Peyer's patch (tissue), 4 donors: ENCODE data around the gene DAAM2. TPM values are rescaled to one million over a fixed set of nuclear protein-coding genes. Genes with fewer than 3 reads are reported as not detected.

Source experiments
- DNase-seq, 3 donors: peaks; one replicate each; pipeline ENCODE4 v3.0.0-alpha.2; 2017 to 2019
- H3K27ac ChIP-seq, 4 donors: fragments of 200-600 bp; sonication (generic); one replicate each; pipeline ENCODE4 v1.5.1; 2016 to 2019
- H3K27me3 ChIP-seq, 2 donors: fragments of 200-600 bp; sonication (generic); one replicate each; pipeline ENCODE4 v1.5.1; 2019
- H3K36me3 ChIP-seq, 3 donors: fragments of 200-600 bp; sonication (generic); one replicate each; pipeline ENCODE4 v1.5.1; 2016 to 2019
- H3K4me1 ChIP-seq, 4 donors: fragments of 200-600 bp; sonication (generic); one replicate each; pipeline ENCODE4 v1.5.1; 2016 to 2019
- H3K4me3 ChIP-seq, 4 donors: fragments of 200-600 bp; sonication (generic); 1 replicate in 3 of 4; 2 replicates in 1 of 4; pipeline ENCODE4 v1.5.1; 2016 to 2019; ENCODE audit warnings: mild to moderate bottlenecking in 1 of 4
- H3K9me3 ChIP-seq, 4 donors: fragments of 200-600 bp; sonication (generic); one replicate each; pipeline ENCODE4 v1.5.1; 2016 to 2019; ENCODE audit warnings: mild to moderate bottlenecking in 1 of 4
- POLR2A ChIP-seq, 2 donors: fragments of 450-650 bp; IDR thresholded peaks; one replicate each; pipeline ENCODE4 v1.5.1; 2017; ENCODE audit warnings: antibody characterized with exemption in 2 of 2, mild to moderate bottlenecking in 2 of 2, moderate library complexity in 2 of 2
- total RNA-seq, 4 donors: library from RNA; depleted of rRNA; stranded (reverse); fragments of >200 nt; gene quantifications; one replicate each; pipeline ENCODE4 v1.1.0, GENCODE V29; 2016
- TF ChIP-seq, protein P1 (sequence below), 6 experiments: fragments of 450-650 bp in 4 of 6; fragments of 200-600 bp in 2 of 6; sonication (generic) in 1 of 6; IDR thresholded peaks; one replicate each; pipeline ENCODE4 v1.5.1; 2017 to 2019; ENCODE audit warnings: antibody characterized with exemption in 6 of 6, mild to moderate bottlenecking in 3 of 6, moderate library complexity in 1 of 6

The DAAM2 gene
- total RNA-seq, 4 donors from 2014 or later = 8.8 to 178 (median 22.5) TPM

- no peak for DNase-seq
These were observed 117.5 kb downstream of the DAAM2 start for GRCh38 chr6:39909701-39910100.

GRCh38 chr6:39910164-39910563 lies 118.0 kb downstream of the DAAM2 start:
- Histone ChIP-seq H3K4me1 (no peaks in the 10 kb centered on the region), H3K4me3 (no peak overlapping the region), H3K9me3 (no peaks in the 10 kb centered on the region), H3K27ac (no peak overlapping the region), H3K36me3 (peaks cover 0 to 56% (median 0%) of the 10 kb centered on the region in 3 donors), H3K27me3 (no peaks in the 10 kb centered on the region)
- TF ChIP-seq, protein P1, sequence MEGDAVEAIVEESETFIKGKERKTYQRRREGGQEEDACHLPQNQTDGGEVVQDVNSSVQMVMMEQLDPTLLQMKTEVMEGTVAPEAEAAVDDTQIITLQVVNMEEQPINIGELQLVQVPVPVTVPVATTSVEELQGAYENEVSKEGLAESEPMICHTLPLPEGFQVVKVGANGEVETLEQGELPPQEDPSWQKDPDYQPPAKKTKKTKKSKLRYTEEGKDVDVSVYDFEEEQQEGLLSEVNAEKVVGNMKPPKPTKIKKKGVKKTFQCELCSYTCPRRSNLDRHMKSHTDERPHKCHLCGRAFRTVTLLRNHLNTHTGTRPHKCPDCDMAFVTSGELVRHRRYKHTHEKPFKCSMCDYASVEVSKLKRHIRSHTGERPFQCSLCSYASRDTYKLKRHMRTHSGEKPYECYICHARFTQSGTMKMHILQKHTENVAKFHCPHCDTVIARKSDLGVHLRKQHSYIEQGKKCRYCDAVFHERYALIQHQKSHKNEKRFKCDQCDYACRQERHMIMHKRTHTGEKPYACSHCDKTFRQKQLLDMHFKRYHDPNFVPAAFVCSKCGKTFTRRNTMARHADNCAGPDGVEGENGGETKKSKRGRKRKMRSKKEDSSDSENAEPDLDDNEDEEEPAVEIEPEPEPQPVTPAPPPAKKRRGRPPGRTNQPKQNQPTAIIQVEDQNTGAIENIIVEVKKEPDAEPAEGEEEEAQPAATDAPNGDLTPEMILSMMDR (IDR thresholded peaks at IDR 0.05) = no peak
- TF ChIP-seq POLR2A (IDR thresholded peaks at IDR 0.05) = no peak
- DNase-seq = no peak

More at GRCh38 chr6:39909701-39910100, 117.5 kb downstream of the DAAM2 start:
- no peaks in the 10 kb centered on the region for H3K4me1 ChIP-seq
- H3K27me3 ChIP-seq = no peaks in the 10 kb centered on the region
- no peak for TF ChIP-seq POLR2A (IDR thresholded peaks at IDR 0.05)
- TF ChIP-seq, protein P1 (IDR thresholded peaks at IDR 0.05) = no peak
- no peak overlapping the region for H3K4me3 ChIP-seq
- peaks cover 0 to 52% (median 0%) of the 10 kb centered on the region in 3 donors for H3K36me3 ChIP-seq
- no peaks in the 10 kb centered on the region for H3K9me3 ChIP-seq
- no peak overlapping the region for H3K27ac ChIP-seq

- TF ChIP-seq, protein P1 (IDR thresholded peaks at IDR 0.05) = no peak
- TF ChIP-seq POLR2A (IDR thresholded peaks at IDR 0.05) = no peak
- no peaks in the 10 kb centered on the region for H3K9me3 ChIP-seq
- no peak overlapping the region for H3K4me3 ChIP-seq
- H3K36me3 ChIP-seq = peaks cover 0 to 62% (median 0%) of the 10 kb centered on the region in 3 donors
- H3K4me1 ChIP-seq = no peaks in the 10 kb centered on the region
- H3K27ac ChIP-seq = no peak overlapping the region
- DNase-seq = no peak
- no peaks in the 10 kb centered on the region for H3K27me3 ChIP-seq
These were observed 118.6 kb downstream of the DAAM2 start for GRCh38 chr6:39910744-39911143.

- TF ChIP-seq, protein P1 (IDR thresholded peaks at IDR 0.05) = no peak
- no peak for TF ChIP-seq POLR2A (IDR thresholded peaks at IDR 0.05)
- H3K4me1 ChIP-seq = no peaks in the 10 kb centered on the region
- no peaks in the 10 kb centered on the region for H3K27me3 ChIP-seq
- no peak overlapping the region for H3K27ac ChIP-seq
- no peak for DNase-seq
- no peaks in the 10 kb centered on the region for H3K9me3 ChIP-seq
- no peak overlapping the region for H3K4me3 ChIP-seq
- peaks cover 0 to 63% (median 0%) of the 10 kb centered on the region in 3 donors for H3K36me3 ChIP-seq
These were observed 119.4 kb downstream of the DAAM2 start for GRCh38 chr6:39911513-39912125.

GRCh38 chr6:39912446-39912845 lies 120.3 kb downstream of the DAAM2 start:
- H3K4me1 ChIP-seq = no peaks in the 10 kb centered on the region
- H3K27me3 ChIP-seq = no peaks in the 10 kb centered on the region
- TF ChIP-seq, protein P1 (IDR thresholded peaks at IDR 0.05) = no peak
- no peak overlapping the region for H3K27ac ChIP-seq
- no peaks in the 10 kb centered on the region for H3K9me3 ChIP-seq
- no peak overlapping the region for H3K4me3 ChIP-seq
- peak in 1 of 3 donors; percentile 7 for DNase-seq
- peaks cover 0 to 65% (median 0%) of the 10 kb centered on the region in 3 donors for H3K36me3 ChIP-seq
